AG10803 (cell line): Measurements from ENCODE around the gene GRB10.

Source experiments
- DNase-seq: peaks from one replicate; pipeline ENCODE4 v3.0.0; 2010; ENCODE audit warnings: low read depth
- H3K4me3 ChIP-seq: 2 replicates; pipeline ENCODE4 v1.5.1; 2011; ENCODE audit warnings: mild to moderate bottlenecking, low read length, control low read depth
- CTCF ChIP-seq: conservative IDR thresholded peaks from 2 replicates; pipeline ENCODE4 v1.5.1; 2011; ENCODE audit warnings: mild to moderate bottlenecking, low read length, control low read depth, inconsistent platforms

Gene GRB10

DNA sequence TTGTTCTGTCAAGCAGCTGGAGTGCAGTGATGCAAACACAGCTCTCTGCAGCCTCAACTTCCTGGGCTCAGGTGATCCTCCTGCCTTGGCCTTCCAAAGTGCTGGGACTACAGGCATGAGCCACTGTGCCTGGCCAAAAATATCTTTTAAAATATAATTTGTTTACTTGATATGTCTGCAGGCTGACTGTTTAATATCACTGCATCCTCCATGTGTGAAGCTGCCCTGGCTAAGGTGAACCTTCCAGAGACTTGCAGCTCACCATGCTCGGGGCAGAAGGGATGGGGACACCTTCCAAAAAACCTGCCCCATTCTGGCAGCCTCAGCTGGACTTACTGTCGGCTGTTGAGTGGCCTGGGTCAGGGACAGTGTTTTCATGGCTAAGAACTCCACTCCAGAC, 159.9 kb downstream of the GRB10 start:
- DNase-seq, result no peak
- TF ChIP-seq CTCF, result no peak
- H3K4me3 ChIP-seq, result no peak overlapping the region

DNA sequence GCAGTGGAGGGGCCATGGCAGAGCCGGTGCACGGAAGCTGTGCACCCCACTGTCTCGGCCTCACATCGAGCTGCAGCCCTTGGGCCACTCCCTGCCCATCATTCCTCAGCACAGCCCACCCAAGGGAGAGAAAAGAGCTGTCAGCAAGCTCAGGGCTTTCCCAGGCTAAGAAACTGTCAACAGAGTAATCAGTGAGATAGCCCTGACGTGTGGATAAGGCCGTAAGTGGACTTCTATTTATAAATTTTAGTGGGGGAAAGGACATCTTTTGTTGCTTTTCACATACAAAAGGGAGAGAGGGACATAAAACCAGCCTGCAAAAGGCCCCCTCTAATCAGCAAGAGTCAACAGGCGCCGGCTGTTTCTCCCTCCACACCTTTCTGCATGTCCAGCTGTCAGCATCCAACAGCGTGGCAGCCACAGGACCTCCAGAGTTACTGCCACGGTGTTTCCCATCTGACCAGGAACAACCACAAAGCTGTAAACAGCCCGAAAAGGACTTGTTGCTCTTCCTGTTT, 160.7 kb downstream of the GRB10 start:
- no peak for TF ChIP-seq CTCF
- no peak for DNase-seq
- H3K4me3 ChIP-seq, result no peak overlapping the region

DNA sequence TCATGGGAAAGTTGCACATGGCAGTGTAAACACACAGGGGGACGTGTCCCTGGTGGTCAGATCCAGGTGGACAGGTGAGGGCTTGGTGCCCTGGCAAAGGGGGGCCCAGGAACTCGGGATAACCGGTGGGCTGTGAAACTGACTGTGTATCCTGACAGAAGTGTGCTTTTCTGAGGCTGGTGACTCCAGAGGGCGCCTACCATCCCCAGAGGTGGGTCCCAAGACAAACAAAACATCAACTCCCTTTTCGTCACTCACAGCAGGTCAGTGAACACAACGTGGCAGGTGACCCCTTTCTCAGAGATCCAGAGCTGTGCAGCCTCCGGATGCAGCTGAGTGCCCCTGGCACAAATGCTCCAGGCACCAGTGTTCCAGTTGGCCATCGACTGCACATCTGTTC, 161.5 kb downstream of the GRB10 start:
- no peak overlapping the region for H3K4me3 ChIP-seq
- DNase-seq, result no peak
- TF ChIP-seq CTCF, result no peak

GRCh38 chr7:50620433-50620832, 162.3 kb downstream of the GRB10 start:
- no peak overlapping the region for H3K4me3 ChIP-seq
- peak; percentile 33 for DNase-seq
- no peak for TF ChIP-seq CTCF

DNA sequence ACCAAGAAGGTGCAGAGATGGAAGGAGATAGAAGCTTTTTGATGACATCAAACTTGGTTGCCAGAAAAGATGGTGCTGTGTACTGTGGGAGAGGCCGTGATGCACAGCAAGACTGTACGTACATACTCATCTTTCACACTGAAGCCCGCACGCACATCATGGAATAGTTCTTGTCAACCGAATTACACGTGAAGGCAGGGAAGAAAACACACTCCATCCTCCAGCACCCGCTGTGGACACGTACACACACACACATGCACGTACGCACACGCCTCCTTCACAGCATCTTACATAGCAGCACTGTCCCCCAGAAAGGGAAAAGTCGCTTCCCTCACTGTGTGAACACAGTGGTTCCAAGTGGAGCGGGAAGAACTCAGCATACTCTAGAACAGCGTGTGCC, 163.0 kb downstream of the GRB10 start:
- H3K4me3 ChIP-seq, result no peak overlapping the region
- TF ChIP-seq CTCF, result no peak
- no peak for DNase-seq

GRCh38 chr7:50618281-50618680, 164.4 kb downstream of the GRB10 start:
- no peak overlapping the region for H3K4me3 ChIP-seq
- no peak for DNase-seq
- TF ChIP-seq CTCF, result no peak

GRCh38 chr7:50615519-50616080, 167.1 kb downstream of the GRB10 start:
- no peak for DNase-seq
- no peak overlapping the region for H3K4me3 ChIP-seq
- TF ChIP-seq CTCF, result no peak
